HL-60 (cell line): ENCODE measurements around the gene SPAG17.

Experiments
- POLR2AphosphoS5 ChIP-seq: IDR thresholded peaks from 2 replicates; pipeline ENCODE4 v1.6.1; 2012; ENCODE audit warnings: low read depth
- SPI1 ChIP-seq: IDR thresholded peaks from 2 replicates; pipeline ENCODE4 v1.6.1; 2012; ENCODE audit warnings: low read depth, mild to moderate bottlenecking, borderline replicate concordance
- TF ChIP-seq, protein P1 (sequence below): IDR thresholded peaks from one replicate; pipeline ENCODE4 v1.5.1; 2011; ENCODE audit warnings: low read length, control low read depth, inconsistent platforms; ENCODE audit not compliant: insufficient read depth
- TF ChIP-seq, protein P2 (sequence below): IDR thresholded peaks from 2 replicates; pipeline ENCODE4 v1.6.1; 2012; ENCODE audit warnings: low read depth; ENCODE audit not compliant: insufficient replicate concordance

GRCh38 chr1:118151312-118151937 is 33.6 kb downstream of the SPAG17 start:
- TF ChIP-seq, protein P1, sequence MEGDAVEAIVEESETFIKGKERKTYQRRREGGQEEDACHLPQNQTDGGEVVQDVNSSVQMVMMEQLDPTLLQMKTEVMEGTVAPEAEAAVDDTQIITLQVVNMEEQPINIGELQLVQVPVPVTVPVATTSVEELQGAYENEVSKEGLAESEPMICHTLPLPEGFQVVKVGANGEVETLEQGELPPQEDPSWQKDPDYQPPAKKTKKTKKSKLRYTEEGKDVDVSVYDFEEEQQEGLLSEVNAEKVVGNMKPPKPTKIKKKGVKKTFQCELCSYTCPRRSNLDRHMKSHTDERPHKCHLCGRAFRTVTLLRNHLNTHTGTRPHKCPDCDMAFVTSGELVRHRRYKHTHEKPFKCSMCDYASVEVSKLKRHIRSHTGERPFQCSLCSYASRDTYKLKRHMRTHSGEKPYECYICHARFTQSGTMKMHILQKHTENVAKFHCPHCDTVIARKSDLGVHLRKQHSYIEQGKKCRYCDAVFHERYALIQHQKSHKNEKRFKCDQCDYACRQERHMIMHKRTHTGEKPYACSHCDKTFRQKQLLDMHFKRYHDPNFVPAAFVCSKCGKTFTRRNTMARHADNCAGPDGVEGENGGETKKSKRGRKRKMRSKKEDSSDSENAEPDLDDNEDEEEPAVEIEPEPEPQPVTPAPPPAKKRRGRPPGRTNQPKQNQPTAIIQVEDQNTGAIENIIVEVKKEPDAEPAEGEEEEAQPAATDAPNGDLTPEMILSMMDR: peak; percentile 54
- TF ChIP-seq POLR2AphosphoS5 (no peak), SPI1 (no peak)
- TF ChIP-seq, protein P2, sequence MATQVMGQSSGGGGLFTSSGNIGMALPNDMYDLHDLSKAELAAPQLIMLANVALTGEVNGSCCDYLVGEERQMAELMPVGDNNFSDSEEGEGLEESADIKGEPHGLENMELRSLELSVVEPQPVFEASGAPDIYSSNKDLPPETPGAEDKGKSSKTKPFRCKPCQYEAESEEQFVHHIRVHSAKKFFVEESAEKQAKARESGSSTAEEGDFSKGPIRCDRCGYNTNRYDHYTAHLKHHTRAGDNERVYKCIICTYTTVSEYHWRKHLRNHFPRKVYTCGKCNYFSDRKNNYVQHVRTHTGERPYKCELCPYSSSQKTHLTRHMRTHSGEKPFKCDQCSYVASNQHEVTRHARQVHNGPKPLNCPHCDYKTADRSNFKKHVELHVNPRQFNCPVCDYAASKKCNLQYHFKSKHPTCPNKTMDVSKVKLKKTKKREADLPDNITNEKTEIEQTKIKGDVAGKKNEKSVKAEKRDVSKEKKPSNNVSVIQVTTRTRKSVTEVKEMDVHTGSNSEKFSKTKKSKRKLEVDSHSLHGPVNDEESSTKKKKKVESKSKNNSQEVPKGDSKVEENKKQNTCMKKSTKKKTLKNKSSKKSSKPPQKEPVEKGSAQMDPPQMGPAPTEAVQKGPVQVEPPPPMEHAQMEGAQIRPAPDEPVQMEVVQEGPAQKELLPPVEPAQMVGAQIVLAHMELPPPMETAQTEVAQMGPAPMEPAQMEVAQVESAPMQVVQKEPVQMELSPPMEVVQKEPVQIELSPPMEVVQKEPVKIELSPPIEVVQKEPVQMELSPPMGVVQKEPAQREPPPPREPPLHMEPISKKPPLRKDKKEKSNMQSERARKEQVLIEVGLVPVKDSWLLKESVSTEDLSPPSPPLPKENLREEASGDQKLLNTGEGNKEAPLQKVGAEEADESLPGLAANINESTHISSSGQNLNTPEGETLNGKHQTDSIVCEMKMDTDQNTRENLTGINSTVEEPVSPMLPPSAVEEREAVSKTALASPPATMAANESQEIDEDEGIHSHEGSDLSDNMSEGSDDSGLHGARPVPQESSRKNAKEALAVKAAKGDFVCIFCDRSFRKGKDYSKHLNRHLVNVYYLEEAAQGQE: no peak
